HCT116 (cell line): ENCODE measurements around the gene AUTS2. TPM values are rescaled to one million over a fixed set of nuclear protein-coding genes. Genes with fewer than 3 reads are reported as not detected.

Experiments
- ATAC-seq: fragments of 200-7000 bp; cut with Tn5 transposase; 2 replicates; pipeline ENCODE4 v1.9.1; 2020; ENCODE audit warnings: mild to moderate bottlenecking, moderate library complexity
- BruUV-seq: library from RNA; stranded (reverse); fragments of 400-500 nt; replicated peaks from 2 replicates; lab custom pipeline; 2021; lab: Mats Ljungman, UMichigan
- CTCF ChIA-PET: fragments of 300-600 bp; sonication (Branson Sonifier 250); formaldehyde crosslinking; loops from one replicate; lab custom pipeline; 2021; ENCODE audit warnings: antibody characterized with exemption; lab: Charles Lee
- POLR2A ChIA-PET: fragments of 300-600, 350-600 bp; sonication (Branson Sonifier 250); formaldehyde crosslinking; loops from one replicate; lab custom pipeline; 2021; ENCODE audit warnings: antibody characterized with exemption; lab: Charles Lee
- RAD21 ChIA-PET, 2 experiments: fragments of 300-600 bp; sonication (Branson Sonifier 250); formaldehyde crosslinking; loops; one replicate each; lab custom pipeline; 2023; ENCODE audit warnings: low total read pairs in 2 of 2; ENCODE audit not compliant: uncharacterized antibody in 2 of 2, unreplicated experiment in 2 of 2, low non-redundant PET in 1 of 2; lab: Charles Lee
- DNase-seq: peaks from one replicate; pipeline ENCODE4 v3.0.0-alpha.2; 2010; ENCODE audit warnings: low read depth, low spot score
- H2AFZ ChIP-seq: fragments of 200-600 bp; shearing (Covaris generic), sonication (generic); 2 replicates; pipeline ENCODE4 v1.6.1; 2017; ENCODE audit warnings: low read depth, mixed run types, mixed read lengths, antibody characterized with exemption, low read length; ENCODE audit not compliant: poor library complexity, severe bottlenecking
- H3K27ac ChIP-seq: 2 replicates; pipeline ENCODE4 v1.5.1; 2012; ENCODE audit warnings: low read depth, low read length
- H3K27me3 ChIP-seq: fragments of 200-600 bp; sonication (generic); 2 replicates; pipeline ENCODE4 v1.6.1; 2016; ENCODE audit warnings: mixed run types, low read length, mixed read lengths; ENCODE audit not compliant: insufficient read depth
- H3K36me3 ChIP-seq, 2 experiments: fragments of 200-500 bp in 1 of 2; fragments of 200-600 bp in 1 of 2; sonication (Bioruptor generic) in 1 of 2; sonication (generic) in 1 of 2; 2 replicates each; pipeline versions ENCODE4 v1.5.1 to v1.6.1; 2014 to 2016; ENCODE audit warnings: low read length in 2 of 2, inconsistent platforms in 1 of 2, mixed read lengths in 1 of 2, mixed run types in 1 of 2; ENCODE audit not compliant: insufficient read depth in 2 of 2, control insufficient read depth in 1 of 2
- H3K4me1 ChIP-seq, 2 experiments: fragments of 200-600 bp in 1 of 2; sonication (generic) in 1 of 2; 2 replicates each; pipeline versions ENCODE4 v1.5.1 to v1.6.1; 2012 to 2017; ENCODE audit warnings: low read length in 2 of 2, inconsistent platforms in 1 of 2, mild to moderate bottlenecking in 1 of 2, mixed read lengths in 1 of 2, mixed run types in 1 of 2, moderate library complexity in 1 of 2; ENCODE audit not compliant: insufficient read depth in 2 of 2, control insufficient read depth in 1 of 2
- H3K4me2 ChIP-seq: fragments of 200-600 bp; sonication (generic); 2 replicates; pipeline ENCODE4 v1.6.1; 2017; ENCODE audit warnings: mixed run types, low read length, mixed read lengths
- H3K4me3 ChIP-seq, 2 experiments: fragments of 200-600 bp in 1 of 2; sonication (generic) in 1 of 2; replicated peaks in 1 of 2; 2 replicates each; pipeline ENCODE4 v1.5.1; 2011 to 2016; ENCODE audit warnings: low read length in 2 of 2, control low read depth in 1 of 2, low read depth in 1 of 2, mild to moderate bottlenecking in 1 of 2, mixed read lengths in 1 of 2, mixed run types in 1 of 2
- H3K79me2 ChIP-seq: fragments of 200-600 bp; sonication (generic); 2 replicates; pipeline ENCODE4 v1.6.1; 2017; ENCODE audit warnings: mild to moderate bottlenecking, mixed run types, low read length, moderate library complexity, mixed read lengths; ENCODE audit not compliant: insufficient read depth
- H3K9ac ChIP-seq: fragments of 200-600 bp; sonication (generic); 2 replicates; pipeline ENCODE4 v1.6.1; 2016; ENCODE audit warnings: low read length, mixed read lengths
- H3K9me2 ChIP-seq: fragments of 200-600 bp; sonication (generic), shearing (Covaris generic); 2 replicates; pipeline ENCODE4 v1.6.1; 2017; ENCODE audit warnings: mixed run types, mild to moderate bottlenecking, moderate library complexity; ENCODE audit not compliant: insufficient read depth
- H3K9me3 ChIP-seq, 2 experiments: fragments of 200-500 bp in 1 of 2; fragments of 200-600 bp in 1 of 2; sonication (Bioruptor generic) in 1 of 2; sonication (generic) in 1 of 2; 2 replicates each; pipeline ENCODE4 v1.6.1; 2014 to 2017; ENCODE audit warnings: low read length in 2 of 2, mixed read lengths in 2 of 2, inconsistent platforms in 1 of 2, low read depth in 1 of 2, mild to moderate bottlenecking in 1 of 2, mixed run types in 1 of 2, moderate library complexity in 1 of 2; ENCODE audit not compliant: control insufficient read depth in 1 of 2, insufficient read depth in 1 of 2
- H4K20me1 ChIP-seq: fragments of 200-600 bp; sonication (generic), shearing (Covaris generic); 2 replicates; pipeline ENCODE4 v1.6.1; 2017; ENCODE audit warnings: mixed run types, mild to moderate bottlenecking, moderate library complexity; ENCODE audit not compliant: insufficient read depth
- ATF3 ChIP-seq: IDR thresholded peaks from 2 replicates; pipeline ENCODE4 v1.6.1; 2012
- CEBPB ChIP-seq: IDR thresholded peaks from 2 replicates; pipeline ENCODE4 v1.6.1; 2012; ENCODE audit warnings: low read depth
- EGR1 ChIP-seq: IDR thresholded peaks from 2 replicates; pipeline ENCODE4 v1.6.1; 2012; ENCODE audit warnings: low read depth
- ELF1 ChIP-seq: IDR thresholded peaks from 2 replicates; pipeline ENCODE4 v1.6.1; 2012; ENCODE audit warnings: low read depth, borderline replicate concordance
- EZH2 ChIP-seq: fragments of 200-600 bp; sonication (generic); IDR thresholded peaks from 2 replicates; pipeline ENCODE4 v1.6.1; 2017; ENCODE audit warnings: antibody characterized with exemption, mixed run types
- JUND ChIP-seq: IDR thresholded peaks from 2 replicates; pipeline ENCODE4 v1.6.1; 2012
- MAX ChIP-seq: IDR thresholded peaks from 2 replicates; pipeline ENCODE4 v1.6.1; 2012
- POLR2A ChIP-seq: IDR thresholded peaks from 2 replicates; pipeline ENCODE4 v1.7.0; 2011; ENCODE audit warnings: borderline replicate concordance; ENCODE audit not compliant: insufficient read depth, insufficient read length; ENCODE audit errors: extremely low read depth
- POLR2AphosphoS5 ChIP-seq: IDR thresholded peaks from 2 replicates; pipeline ENCODE4 v1.6.1; 2011; ENCODE audit warnings: mild to moderate bottlenecking, low read depth, low read length, moderate library complexity
- RAD21 ChIP-seq: IDR thresholded peaks from 2 replicates; pipeline ENCODE4 v1.6.1; 2012; ENCODE audit warnings: low read depth, mild to moderate bottlenecking
- SIN3A ChIP-seq: IDR thresholded peaks from 2 replicates; pipeline ENCODE4 v1.6.1; 2012; ENCODE audit warnings: low read depth
- SP1 ChIP-seq: IDR thresholded peaks from 2 replicates; pipeline ENCODE4 v1.6.1; 2012; ENCODE audit warnings: low read depth
- SRF ChIP-seq: IDR thresholded peaks from 2 replicates; pipeline ENCODE4 v1.6.1; 2012; ENCODE audit warnings: low read depth
- YY1 ChIP-seq: IDR thresholded peaks from 2 replicates; pipeline ENCODE4 v1.6.1; 2011; ENCODE audit warnings: low read length, low read depth, moderate library complexity, mild to moderate bottlenecking; ENCODE audit not compliant: insufficient replicate concordance; ENCODE audit errors: extremely low read depth
- ZBTB33 ChIP-seq: IDR thresholded peaks from 2 replicates; pipeline ENCODE4 v1.6.1; 2011; ENCODE audit warnings: mild to moderate bottlenecking, low read length, moderate library complexity; ENCODE audit not compliant: insufficient replicate concordance; ENCODE audit errors: extremely low read depth
- ZFX ChIP-seq: fragments of 450-650 bp; IDR thresholded peaks from 2 replicates; pipeline ENCODE4 v1.6.1; 2017
- intact Hi-C: fragments of 100-400 bp; cut with micrococcal nuclease; formaldehyde crosslinking; loops from 2 replicates; pipeline ENCODE4 v1.10.0; 2022
- total RNA-seq: library from RNA; stranded (reverse); gene quantifications from one replicate; pipeline ENCODE4 v1.2.1, GENCODE V29; 2021; ENCODE audit not compliant: unreplicated experiment

AUTS2 gene
- total RNA-seq, 1 experiment from 2014 or later: 0.93 TPM

- no peak for TF ChIP-seq CEBPB
- TF ChIP-seq SRF: no peak
- TF ChIP-seq, all 23 proteins: peak for 0
Observed at GRCh38 chr7:69912141-69912540, 313.9 kb downstream of the AUTS2 start (continued).

- Histone ChIP-seq H3K27me3 (no peaks in the 10 kb centered on the region), H3K4me2 (no peak overlapping the region), H4K20me1 (no peaks in the 10 kb centered on the region), H3K4me3 (no peak overlapping the region), H3K9ac (no peak overlapping the region), H3K79me2 (no peaks in the 10 kb centered on the region), H2AFZ (no peak overlapping the region), H3K36me3 (no peaks in the 10 kb centered on the region), H3K9me2 (no peaks in the 10 kb centered on the region), H3K4me1 (no peaks in the 10 kb centered on the region), H3K9me3 (peaks cover 5 to 24% of the 10 kb centered on the region in 2 experiments; a peak in 3 of 4 replicates), H3K27ac (no peak overlapping the region)
- intact Hi-C loops: no loop called here
- TF ChIP-seq EZH2 (no peak), JUND (no peak), MAX (no peak), POLR2A (no peak), EGR1 (no peak), ZFX (no peak), SP1 (no peak), YY1 (no peak), ATF3 (no peak), CEBPB (no peak), ZBTB33 (no peak), ELF1 (no peak), SRF (no peak), SIN3A (no peak), POLR2AphosphoS5 (no peak), RAD21 (no peak)
- RAD21 ChIA-PET: no interaction called here
- DNase-seq (no peak), ATAC-seq (no peak)
- no TSS peak for BruUV-seq
- POLR2A ChIA-PET: no interaction called here
- CTCF ChIA-PET: no interaction called here
Observed at GRCh38 chr7:69912846-69913245, 314.6 kb downstream of the AUTS2 start.
